Neural progenitor cell (in vitro differentiated cells): ENCODE data around the gene CHMP6.

Source experiments
- EZH2 ChIP-seq: fragments of 200-600 bp; sonication (generic); IDR thresholded peaks from 2 replicates; pipeline ENCODE4 v1.6.1; 2017; ENCODE audit warnings: antibody characterized with exemption, mild to moderate bottlenecking, moderate library complexity
- EZH2phosphoT487 ChIP-seq: fragments of 200-600 bp; sonication (generic); IDR thresholded peaks from 2 replicates; pipeline ENCODE4 v1.6.1; 2017; ENCODE audit warnings: antibody characterized with exemption

- no peak for TF ChIP-seq EZH2
- no peak for TF ChIP-seq EZH2phosphoT487
Measured at GRCh38 chr17:80998748-80999535, 7.3 kb downstream of the CHMP6 start.
